ENCODE results near the gene PCDHGA8.

DNA sequence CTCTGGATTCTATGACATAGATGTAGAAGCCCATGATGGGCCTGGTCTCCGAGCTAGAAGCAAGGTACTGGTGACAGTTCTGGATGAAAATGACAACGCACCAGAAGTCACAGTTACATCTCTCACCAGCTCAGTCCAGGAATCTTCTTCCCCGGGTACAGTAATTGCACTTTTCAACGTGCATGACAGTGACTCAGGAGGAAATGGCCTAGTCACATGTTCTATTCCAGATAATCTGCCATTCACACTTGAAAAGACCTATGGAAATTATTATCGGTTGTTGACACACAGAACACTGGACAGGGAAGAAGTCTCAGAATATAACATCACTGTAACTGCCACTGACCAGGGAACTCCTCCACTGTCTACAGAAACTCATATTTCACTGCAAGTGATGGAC lies 36.3 kb upstream of the PCDHGA8 start:
- TF ChIP-seq RARB (CRISPR knock-in tag; IDR thresholded peaks at IDR 0.05) (no peak), ZFP3 (CRISPR knock-in tag; IDR thresholded peaks at IDR 0.05) (no peak)
- TF ChIP-seq, protein P1, sequence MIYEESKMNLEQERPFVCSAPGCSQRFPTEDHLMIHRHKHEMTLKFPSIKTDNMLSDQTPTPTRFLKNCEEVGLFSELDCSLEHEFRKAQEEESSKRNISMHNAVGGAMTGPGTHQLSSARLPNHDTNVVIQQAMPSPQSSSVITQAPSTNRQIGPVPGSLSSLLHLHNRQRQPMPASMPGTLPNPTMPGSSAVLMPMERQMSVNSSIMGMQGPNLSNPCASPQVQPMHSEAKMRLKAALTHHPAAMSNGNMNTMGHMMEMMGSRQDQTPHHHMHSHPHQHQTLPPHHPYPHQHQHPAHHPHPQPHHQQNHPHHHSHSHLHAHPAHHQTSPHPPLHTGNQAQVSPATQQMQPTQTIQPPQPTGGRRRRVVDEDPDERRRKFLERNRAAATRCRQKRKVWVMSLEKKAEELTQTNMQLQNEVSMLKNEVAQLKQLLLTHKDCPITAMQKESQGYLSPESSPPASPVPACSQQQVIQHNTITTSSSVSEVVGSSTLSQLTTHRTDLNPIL (CRISPR knock-in tag; IDR thresholded peaks at IDR 0.05; ENCODE audit: low read depth), result no peak
- TF ChIP-seq, protein P2, sequence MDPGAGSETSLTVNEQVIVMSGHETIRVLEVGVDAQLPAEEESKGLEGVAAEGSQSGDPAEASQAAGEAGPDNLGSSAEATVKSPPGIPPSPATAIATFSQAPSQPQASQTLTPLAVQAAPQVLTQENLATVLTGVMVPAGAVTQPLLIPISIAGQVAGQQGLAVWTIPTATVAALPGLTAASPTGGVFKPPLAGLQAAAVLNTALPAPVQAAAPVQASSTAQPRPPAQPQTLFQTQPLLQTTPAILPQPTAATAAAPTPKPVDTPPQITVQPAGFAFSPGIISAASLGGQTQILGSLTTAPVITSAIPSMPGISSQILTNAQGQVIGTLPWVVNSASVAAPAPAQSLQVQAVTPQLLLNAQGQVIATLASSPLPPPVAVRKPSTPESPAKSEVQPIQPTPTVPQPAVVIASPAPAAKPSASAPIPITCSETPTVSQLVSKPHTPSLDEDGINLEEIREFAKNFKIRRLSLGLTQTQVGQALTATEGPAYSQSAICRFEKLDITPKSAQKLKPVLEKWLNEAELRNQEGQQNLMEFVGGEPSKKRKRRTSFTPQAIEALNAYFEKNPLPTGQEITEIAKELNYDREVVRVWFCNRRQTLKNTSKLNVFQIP (CRISPR knock-in tag; IDR thresholded peaks at IDR 0.05; ENCODE audit: borderline replicate concordance, low read depth), result no peak

Measured in SK-N-SH treated with all-trans-retinoic acid at 6 μM for 48 hours (cell line).